Spinal cord (tissue), 10 donors: ENCODE measurements around the gene PTPRG. TPM values are rescaled to one million over a fixed set of nuclear protein-coding genes. Genes with fewer than 3 reads are reported as not detected.

Source experiments
- DNase-seq, 6 donors: peaks; one replicate each; pipeline versions ENCODE4 v3.0.0 to v3.0.0-alpha.2; 2013 to 2015; ENCODE audit warnings: low spot score in 6 of 6, low read depth in 4 of 6
- H3K27ac ChIP-seq: one replicate; pipeline ENCODE4 v1.5.1; 2013; ENCODE audit warnings: low read depth, low read length, control low read depth
- H3K27me3 ChIP-seq: one replicate; pipeline ENCODE4 v1.6.1; 2013; ENCODE audit warnings: low read length; ENCODE audit not compliant: control insufficient read depth, insufficient read depth
- H3K36me3 ChIP-seq: one replicate; pipeline ENCODE4 v1.6.1; 2013; ENCODE audit warnings: low read length; ENCODE audit not compliant: control insufficient read depth, insufficient read depth
- H3K4me1 ChIP-seq: one replicate; pipeline ENCODE4 v1.6.1; 2013; ENCODE audit warnings: low read length; ENCODE audit not compliant: control insufficient read depth, insufficient read depth
- H3K4me3 ChIP-seq: one replicate; pipeline ENCODE4 v1.5.1; 2013; ENCODE audit warnings: low read depth, low read length, control low read depth
- H3K9me3 ChIP-seq: one replicate; pipeline ENCODE4 v1.6.1; 2013; ENCODE audit warnings: low read length; ENCODE audit not compliant: control insufficient read depth, insufficient read depth
- WGBS: methylation state at CpG from one replicate; pipeline ENCODE4 v1.1.5; 2013; ENCODE audit warnings: missing lambda C conversion rate; ENCODE audit not compliant: insufficient coverage; 5-methylcytosine and 5-hydroxymethylcytosine counted together
- polyA plus RNA-seq, 2 donors: library from polyadenylated mRNA; unstranded; fragments of 120-200 nt; gene quantifications; one replicate each; pipeline ENCODE4 v1.2.1, GENCODE V29; 2013; ENCODE audit not compliant: insufficient read length in 2 of 2
- total RNA-seq, 2 donors: library from RNA; depleted of rRNA in 1 of 2; stranded (reverse); fragments of 120-200 nt in 1 of 2; fragments of >200 nt in 1 of 2; gene quantifications; one replicate each; pipeline versions ENCODE4 v1.2.3 to v1.2.4, GENCODE V29; 2013 to 2014
- donor health status: healthy.

Gene PTPRG
- total and polyA plus RNA-seq, 4 donors, result 29.2 to 106 (median 60.2) TPM

DNA sequence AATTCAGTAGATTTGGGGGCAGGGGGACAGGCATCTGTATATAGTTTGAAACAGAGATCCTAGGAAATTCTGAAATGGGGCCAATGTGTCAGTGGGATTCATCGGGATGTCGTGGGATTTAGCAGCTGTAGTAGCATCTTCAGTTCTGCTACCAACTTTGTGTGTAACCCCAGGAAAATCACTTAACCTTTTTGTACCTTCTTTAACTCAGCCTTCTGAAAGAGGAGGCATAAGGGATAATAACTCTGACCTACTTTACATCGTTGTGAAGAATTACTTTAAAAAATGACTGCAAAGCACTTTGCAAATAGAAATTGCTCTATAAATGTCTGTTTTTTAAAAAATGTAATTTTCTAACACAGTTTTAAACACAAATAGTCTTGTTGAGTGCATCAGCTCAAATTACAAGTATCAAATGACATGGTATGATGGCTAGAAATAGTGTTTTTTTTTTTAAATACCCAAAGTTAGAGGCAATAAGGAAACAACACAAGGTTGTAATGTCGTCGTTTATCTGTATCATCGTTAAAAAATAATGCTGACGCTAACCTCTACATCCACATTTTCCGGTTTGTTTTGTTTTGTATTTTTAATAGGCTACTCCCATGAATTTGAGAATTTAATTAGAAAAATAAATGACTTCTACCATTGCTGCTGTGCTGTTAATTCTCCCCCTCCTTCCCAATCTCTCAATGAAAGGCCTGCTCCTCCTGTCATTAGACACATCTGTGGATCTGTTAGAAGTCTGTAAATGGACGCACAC lies 338.5 kb downstream of the PTPRG start:
- Histone ChIP-seq H3K27me3 (no peaks in the 10 kb centered on the region), H3K27ac (no peak overlapping the region), H3K36me3 (no peaks in the 10 kb centered on the region), H3K4me1 (peaks cover 15% of the 10 kb centered on the region), H3K9me3 (no peaks in the 10 kb centered on the region), H3K4me3 (no peak overlapping the region)
- no peak for DNase-seq
- WGBS, result no CpG with 5 or more reads among the region's 9 CpGs

DNA sequence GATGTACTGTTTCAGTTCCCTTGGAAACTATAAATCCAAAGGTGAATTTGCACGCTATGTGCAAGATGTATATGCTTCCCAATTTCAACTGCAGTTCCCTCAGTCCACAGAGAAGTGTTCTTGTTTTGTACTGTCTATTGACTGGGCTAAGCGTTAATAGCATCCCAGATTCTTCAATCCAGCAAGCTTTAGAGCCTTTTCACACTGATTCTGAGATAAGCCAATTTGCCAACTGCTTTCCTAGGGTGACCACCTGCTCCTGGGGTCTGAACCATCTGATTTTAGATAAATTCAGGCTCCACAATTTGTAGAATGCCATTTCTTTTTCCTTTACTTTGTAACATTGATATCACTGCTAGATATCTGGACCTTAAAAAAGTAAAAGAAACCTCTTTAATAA lies 340.1 kb downstream of the PTPRG start:
- no CpG with 5 or more reads among the region's 2 CpGs for WGBS
- peak in 2 of 6 donors; percentile 41 to 68 for DNase-seq
- H3K9me3 ChIP-seq, result no peaks in the 10 kb centered on the region

DNA sequence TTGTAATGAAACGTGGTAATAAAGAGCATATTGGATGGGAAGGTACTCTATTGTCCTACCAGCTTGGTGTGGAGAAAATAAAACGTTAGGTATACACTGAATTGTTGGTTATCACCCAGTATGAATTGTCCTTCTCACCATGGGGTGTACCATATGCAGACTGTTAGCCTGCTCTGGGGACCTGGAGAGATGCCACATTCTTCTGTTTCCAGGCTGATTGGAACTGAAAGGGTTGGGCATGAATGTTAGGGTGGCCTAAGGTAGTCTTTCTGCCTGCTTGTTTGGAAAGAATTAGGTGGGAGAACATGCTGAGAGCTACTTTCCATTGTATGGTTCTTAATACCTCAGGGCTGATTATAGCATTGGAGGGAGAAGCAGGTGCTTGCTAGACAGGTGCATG lies 340.6 kb downstream of the PTPRG start:
- Histone ChIP-seq H3K36me3 (no peaks in the 10 kb centered on the region), H3K27me3 (no peaks in the 10 kb centered on the region), H3K27ac (no peak overlapping the region), H3K9me3 (no peaks in the 10 kb centered on the region), H3K4me1 (peaks cover 15% of the 10 kb centered on the region), H3K4me3 (no peak overlapping the region)
- WGBS, result 20% methylated on average over 1 of the region's 2 CpGs
- DNase-seq, result no peak

More for the DNA sequence above, 340.1 kb downstream of the PTPRG start:
- Histone ChIP-seq H3K27me3 (no peaks in the 10 kb centered on the region), H3K4me1 (peaks cover 15% of the 10 kb centered on the region), H3K27ac (no peak overlapping the region), H3K4me3 (no peak overlapping the region), H3K36me3 (no peaks in the 10 kb centered on the region)

DNA sequence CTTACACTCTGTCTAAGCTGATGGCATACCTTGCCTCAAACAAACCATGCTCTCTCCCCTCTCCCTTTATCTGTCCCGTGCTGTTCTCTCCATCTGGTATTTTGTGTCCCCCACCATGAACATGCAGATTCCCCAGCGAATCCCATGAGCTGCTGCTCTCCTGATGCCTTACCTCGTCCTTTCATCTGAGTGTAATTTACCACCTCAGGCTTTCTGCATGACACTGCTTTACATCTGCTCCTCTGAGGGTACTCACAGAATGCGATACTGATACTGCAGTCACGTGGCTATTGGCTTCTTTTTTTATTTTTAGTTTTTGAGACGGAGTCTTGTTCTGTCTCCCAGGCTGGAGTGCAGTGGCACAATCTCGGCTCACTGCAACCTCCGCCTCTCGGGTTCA lies 341.7 kb downstream of the PTPRG start:
- no peak for DNase-seq

DNA sequence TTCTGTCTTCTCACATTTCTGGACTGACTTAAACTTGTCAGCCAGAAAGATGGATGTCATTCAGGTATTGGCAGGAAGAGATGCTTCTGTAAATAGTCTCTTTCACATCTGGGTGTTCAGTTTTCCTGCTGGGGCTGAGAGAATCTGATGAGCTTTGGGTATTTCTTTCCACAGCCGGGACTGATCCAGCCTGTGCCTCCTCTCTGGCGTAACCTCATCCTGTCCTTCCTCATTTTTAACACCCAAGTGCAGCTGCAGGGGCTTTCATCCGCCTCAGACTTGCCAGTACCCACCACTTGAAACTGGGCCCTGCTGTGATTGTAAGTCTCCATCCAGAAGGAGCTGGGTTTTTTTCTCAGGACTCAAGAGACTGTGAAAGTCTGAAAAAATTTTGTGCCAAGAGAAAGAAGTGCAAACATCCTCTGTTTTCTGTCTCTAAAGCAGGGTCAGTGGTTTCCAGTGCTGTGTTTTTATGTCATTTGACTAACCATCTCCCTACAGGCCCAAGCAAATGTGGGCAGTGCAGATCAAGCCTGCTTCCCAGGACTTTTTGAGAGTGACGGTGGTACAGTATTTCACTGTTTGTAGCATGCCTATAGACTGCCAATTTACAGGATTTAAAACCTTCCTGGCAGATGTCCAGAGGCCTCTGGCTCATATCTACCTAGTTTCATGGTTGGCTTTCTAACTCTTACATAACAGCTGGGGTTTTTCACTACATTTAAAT lies 342.7 kb downstream of the PTPRG start:
- Histone ChIP-seq H3K4me3 (no peak overlapping the region), H3K27ac (peak overlapping the region; percentile 84), H3K27me3 (no peaks in the 10 kb centered on the region), H3K9me3 (no peaks in the 10 kb centered on the region), H3K36me3 (no peaks in the 10 kb centered on the region), H3K4me1 (peaks cover 15% of the 10 kb centered on the region)
- WGBS, result 7% methylated on average over 2 of the region's 4 CpGs
- peak in 3 of 6 donors; percentile 32 to 80 (median 73) for DNase-seq

More for the DNA sequence above, 341.7 kb downstream of the PTPRG start:
- H3K36me3 ChIP-seq, result no peaks in the 10 kb centered on the region
- H3K27ac ChIP-seq, result no peak overlapping the region
- WGBS, result 79% methylated on average over 7 of the region's 9 CpGs
- no peaks in the 10 kb centered on the region for H3K27me3 ChIP-seq
- H3K4me1 ChIP-seq, result peaks cover 15% of the 10 kb centered on the region
- H3K9me3 ChIP-seq, result no peaks in the 10 kb centered on the region
- no peak overlapping the region for H3K4me3 ChIP-seq

DNA sequence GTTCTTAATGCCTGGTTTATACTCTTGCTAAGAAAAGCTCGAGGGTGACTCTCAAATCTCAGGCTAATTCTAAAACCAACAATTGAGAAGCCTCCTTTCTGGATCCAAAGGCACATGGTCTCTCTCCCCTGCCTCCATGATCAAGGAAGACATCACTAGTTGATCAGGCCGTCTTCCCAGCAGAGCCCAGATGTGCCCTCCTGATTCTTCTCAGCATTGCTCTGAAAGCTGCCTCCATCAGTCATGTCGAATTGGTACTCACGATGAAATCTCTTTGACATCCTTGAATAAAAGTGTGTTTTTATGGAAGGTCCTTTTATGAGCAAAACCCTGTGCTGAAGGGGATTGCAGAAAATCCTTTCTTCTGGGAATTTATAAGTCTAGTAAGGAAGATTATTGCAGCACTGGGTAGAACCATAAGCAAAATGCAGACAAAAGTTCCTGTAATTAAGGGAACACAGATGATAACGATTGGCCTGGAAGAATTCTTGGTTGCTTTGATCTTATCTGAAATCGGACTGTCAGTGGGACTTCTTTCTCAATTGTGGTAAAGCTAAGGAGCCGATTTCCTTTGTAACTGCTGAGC lies 345.9 kb downstream of the PTPRG start:
- H3K4me1 ChIP-seq, result peaks cover 15% of the 10 kb centered on the region
- no peaks in the 10 kb centered on the region for H3K36me3 ChIP-seq
- H3K27ac ChIP-seq, result no peak overlapping the region
- no peak for DNase-seq
- H3K9me3 ChIP-seq, result no peaks in the 10 kb centered on the region
- 85% methylated on average over 7 of the region's 7 CpGs for WGBS
- no peaks in the 10 kb centered on the region for H3K27me3 ChIP-seq
- no peak overlapping the region for H3K4me3 ChIP-seq

DNA sequence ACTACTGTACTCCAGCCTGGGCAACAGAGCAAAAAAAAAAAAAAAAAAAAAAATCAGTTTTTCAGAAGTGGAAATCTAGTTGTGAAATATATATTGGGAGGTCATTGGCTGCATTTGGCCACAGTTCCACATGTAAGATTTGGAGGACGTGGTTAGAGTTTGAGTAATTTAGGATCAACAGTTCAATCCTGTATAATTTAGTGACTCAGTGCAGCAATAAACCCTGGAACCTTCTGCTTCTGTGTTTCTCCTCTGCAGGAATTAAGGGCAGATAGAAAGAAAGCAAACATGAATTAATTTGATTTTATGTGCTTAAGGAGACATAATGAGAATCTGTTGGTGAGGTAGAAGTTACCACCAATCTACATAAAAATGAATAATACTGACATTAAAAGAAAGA lies 347.0 kb downstream of the PTPRG start:
- DNase-seq, result no peak
- no peak overlapping the region for H3K27ac ChIP-seq
- H3K36me3 ChIP-seq, result no peaks in the 10 kb centered on the region
- H3K4me3 ChIP-seq, result no peak overlapping the region
- no peaks in the 10 kb centered on the region for H3K27me3 ChIP-seq
- H3K9me3 ChIP-seq, result no peaks in the 10 kb centered on the region
- 100% methylated on average over 1 of the region's 1 CpG for WGBS
- H3K4me1 ChIP-seq, result peaks cover 8% of the 10 kb centered on the region

DNA sequence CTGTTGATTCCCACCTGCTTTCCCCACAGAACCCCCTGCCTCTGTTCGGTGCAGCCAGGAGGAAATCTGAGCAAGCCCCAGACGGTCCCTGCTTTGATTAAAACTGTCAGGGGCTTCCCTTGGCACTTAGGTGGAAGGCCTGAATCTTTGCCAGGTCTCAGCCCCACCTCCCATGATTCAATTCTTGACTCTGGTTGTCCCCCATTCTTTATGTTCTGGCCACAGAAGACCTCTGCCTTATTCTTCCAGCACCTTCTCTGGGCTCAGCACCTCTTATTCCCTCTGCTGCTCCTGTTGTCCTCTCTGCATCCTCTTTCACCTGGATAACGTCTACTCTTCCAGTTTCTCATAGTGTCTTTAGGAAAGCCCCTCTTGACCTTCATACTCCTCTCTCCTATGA lies 349.4 kb downstream of the PTPRG start:
- H3K36me3 ChIP-seq, result no peaks in the 10 kb centered on the region
- H3K9me3 ChIP-seq, result no peaks in the 10 kb centered on the region
- 53% methylated on average over 3 of the region's 3 CpGs for WGBS
- DNase-seq, result no peak
- no peak overlapping the region for H3K4me3 ChIP-seq
- H3K27me3 ChIP-seq, result no peaks in the 10 kb centered on the region
- H3K27ac ChIP-seq, result no peak overlapping the region
- no peaks in the 10 kb centered on the region for H3K4me1 ChIP-seq

DNA sequence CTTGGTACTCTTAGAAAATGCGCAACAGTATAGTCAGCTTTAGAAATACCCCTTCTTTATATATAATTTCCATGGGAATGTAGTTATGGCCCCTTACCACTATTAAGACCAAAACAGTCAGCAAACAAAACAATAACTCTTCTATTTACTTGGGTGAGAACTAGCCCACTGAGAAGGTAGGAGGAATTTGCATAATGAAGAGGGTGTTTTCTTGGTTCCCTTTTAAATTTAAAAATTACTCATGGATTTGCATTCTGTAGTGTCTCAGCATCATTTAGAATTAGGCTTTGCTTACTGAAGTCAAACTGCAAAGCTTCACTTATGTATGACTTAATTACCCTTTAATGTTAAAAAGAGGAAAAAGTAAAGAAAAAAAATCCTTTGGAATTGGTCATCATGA lies 350.8 kb downstream of the PTPRG start:
- H3K4me3 ChIP-seq, result no peak overlapping the region
- H3K27me3 ChIP-seq, result no peaks in the 10 kb centered on the region
- no peak overlapping the region for H3K27ac ChIP-seq
- no CpG with 5 or more reads among the region's 1 CpG for WGBS
- H3K36me3 ChIP-seq, result no peaks in the 10 kb centered on the region
- peaks cover 4% of the 10 kb centered on the region for H3K4me1 ChIP-seq
- H3K9me3 ChIP-seq, result no peaks in the 10 kb centered on the region
- DNase-seq, result no peak
